H1 (cell line): Measurements from ENCODE around the gene TUBGCP2.

Experiments used
- EZH2 ChIP-seq: fragments of 200-600 bp; sonication (generic); IDR thresholded peaks from 2 replicates; pipeline ENCODE4 v1.7.1; 2012; ENCODE audit warnings: low read depth, mild to moderate bottlenecking, moderate library complexity, low read length, inconsistent platforms; ENCODE audit not compliant: severe bottlenecking
- RFX5 ChIP-seq: IDR thresholded peaks from 2 replicates; pipeline ENCODE4 v1.6.1; 2011; ENCODE audit warnings: low read depth, low read length, improper control_type of control experiment, borderline replicate concordance
- YY1 ChIP-seq: IDR thresholded peaks from 2 replicates; pipeline ENCODE4 v1.6.1; 2011; ENCODE audit warnings: low read depth, mild to moderate bottlenecking, low read length
- TF ChIP-seq, protein P1 (sequence below), 3 experiments: IDR thresholded peaks; 1 replicate in 2 of 3; 2 replicates in 1 of 3; pipeline versions ENCODE4 v1.5.1 to v1.6.1; 2011; ENCODE audit warnings: low read length in 3 of 3, mild to moderate bottlenecking in 3 of 3, inconsistent platforms in 2 of 3, low read depth in 1 of 3, moderate library complexity in 1 of 3; ENCODE audit not compliant: insufficient read depth in 1 of 3; ENCODE audit errors: control extremely low read depth in 1 of 3

DNA sequence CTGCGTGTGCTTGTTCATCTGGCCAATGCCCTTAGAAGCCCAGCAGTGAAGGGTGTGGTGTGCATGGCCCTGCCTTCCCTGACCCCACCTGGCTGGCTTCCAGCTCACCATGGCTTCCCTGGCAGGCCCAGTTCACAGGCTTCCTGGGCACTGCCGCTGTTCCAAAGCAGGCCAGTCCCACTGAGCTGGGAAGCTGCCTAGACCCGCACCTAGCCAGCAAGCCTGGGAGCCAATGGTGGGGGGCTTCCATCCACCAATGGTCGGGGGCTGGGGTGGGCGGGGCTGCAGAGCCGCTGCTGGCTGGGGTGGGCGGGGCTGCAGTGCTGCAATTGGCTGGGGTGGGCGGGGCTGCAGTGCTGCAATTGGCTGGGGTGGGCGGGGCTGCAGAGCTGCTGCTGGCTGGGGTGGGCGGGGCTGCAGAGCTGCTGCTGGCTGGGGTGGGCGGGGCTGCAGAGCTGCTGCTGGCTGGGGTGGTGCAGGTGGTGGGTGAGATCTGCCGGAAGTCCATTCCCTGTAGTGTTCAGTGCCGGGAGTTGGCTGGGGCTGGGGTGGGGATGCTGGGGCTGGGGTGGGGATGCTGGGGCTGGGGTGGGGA lies 15.6 kb upstream of the TUBGCP2 start:
- TF ChIP-seq, protein P1, sequence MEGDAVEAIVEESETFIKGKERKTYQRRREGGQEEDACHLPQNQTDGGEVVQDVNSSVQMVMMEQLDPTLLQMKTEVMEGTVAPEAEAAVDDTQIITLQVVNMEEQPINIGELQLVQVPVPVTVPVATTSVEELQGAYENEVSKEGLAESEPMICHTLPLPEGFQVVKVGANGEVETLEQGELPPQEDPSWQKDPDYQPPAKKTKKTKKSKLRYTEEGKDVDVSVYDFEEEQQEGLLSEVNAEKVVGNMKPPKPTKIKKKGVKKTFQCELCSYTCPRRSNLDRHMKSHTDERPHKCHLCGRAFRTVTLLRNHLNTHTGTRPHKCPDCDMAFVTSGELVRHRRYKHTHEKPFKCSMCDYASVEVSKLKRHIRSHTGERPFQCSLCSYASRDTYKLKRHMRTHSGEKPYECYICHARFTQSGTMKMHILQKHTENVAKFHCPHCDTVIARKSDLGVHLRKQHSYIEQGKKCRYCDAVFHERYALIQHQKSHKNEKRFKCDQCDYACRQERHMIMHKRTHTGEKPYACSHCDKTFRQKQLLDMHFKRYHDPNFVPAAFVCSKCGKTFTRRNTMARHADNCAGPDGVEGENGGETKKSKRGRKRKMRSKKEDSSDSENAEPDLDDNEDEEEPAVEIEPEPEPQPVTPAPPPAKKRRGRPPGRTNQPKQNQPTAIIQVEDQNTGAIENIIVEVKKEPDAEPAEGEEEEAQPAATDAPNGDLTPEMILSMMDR (IDR thresholded peaks at IDR 0.05; ENCODE audit: control extremely low read depth in 1 of 3, insufficient read depth in 1 of 3, low read depth in 1 of 3, low read length in 3 of 3): no peak
- TF ChIP-seq YY1 (no peak), RFX5 (no peak), EZH2 (no peak)
